ENCODE data around the gene COPZ2.
"Not testable (repeated sequence)": the region's sequence is repeated elsewhere in the genome, so short reads cannot be mapped to it uniquely, and the experiment has no call there.

Gene COPZ2

GRCh38 chr17:48006936-48007709 is 30.5 kb downstream of the COPZ2 start:
- no peak for DNase-seq (ENCODE audit: low read depth, low spot score)

GRCh38 chr17:48004983-48005382 is 32.6 kb downstream of the COPZ2 start:
- DNase-seq (ENCODE audit: low read depth, low spot score), result no peak

GRCh38 chr17:48003417-48004151 is 34.0 kb downstream of the COPZ2 start:
- no peak for DNase-seq (ENCODE audit: low read depth, low spot score)

GRCh38 chr17:48002916-48003416 is 34.6 kb downstream of the COPZ2 start:
- no peak for DNase-seq (ENCODE audit: low read depth, low spot score)

- no peak for DNase-seq (ENCODE audit: low read depth, low spot score)
These were observed 35.2 kb downstream of the COPZ2 start for GRCh38 chr17:48002266-48002915.

GRCh38 chr17:48001657-48002056 is 35.9 kb downstream of the COPZ2 start:
- DNase-seq (ENCODE audit: low read depth, low spot score), result not testable (repeated sequence)

GRCh38 chr17:48001197-48001596 is 36.4 kb downstream of the COPZ2 start:
- no peak for DNase-seq (ENCODE audit: low read depth, low spot score)

- no peak for DNase-seq (ENCODE audit: low read depth, low spot score)
These were observed 38.0 kb downstream of the COPZ2 start for GRCh38 chr17:47999582-47999981.

GRCh38 chr17:47998044-47998443 is 39.6 kb downstream of the COPZ2 start:
- DNase-seq (ENCODE audit: low read depth, low spot score), result no peak

- no peak for DNase-seq (ENCODE audit: low read depth, low spot score)
These were observed 40.0 kb downstream of the COPZ2 start for GRCh38 chr17:47997586-47997985.

- no peak for DNase-seq (ENCODE audit: low read depth, low spot score)
These were observed 41.4 kb downstream of the COPZ2 start for GRCh38 chr17:47996201-47996600.

- no peak for DNase-seq (ENCODE audit: low read depth, low spot score)
These were observed 42.2 kb downstream of the COPZ2 start for GRCh38 chr17:47995241-47995935.

- no peak for DNase-seq (ENCODE audit: low read depth, low spot score)
These were observed 42.9 kb downstream of the COPZ2 start for GRCh38 chr17:47994724-47995123.

- no peak for DNase-seq (ENCODE audit: low read depth, low spot score)
These were observed 43.6 kb downstream of the COPZ2 start for GRCh38 chr17:47993964-47994363.

GRCh38 chr17:47993031-47993564 is 44.5 kb downstream of the COPZ2 start:
- no peak for DNase-seq (ENCODE audit: low read depth, low spot score)

GRCh38 chr17:47992216-47992615 is 45.4 kb downstream of the COPZ2 start:
- no peak for DNase-seq (ENCODE audit: low read depth, low spot score)

- no peak for DNase-seq (ENCODE audit: low read depth, low spot score)
These were observed 46.5 kb downstream of the COPZ2 start for GRCh38 chr17:47990962-47991731.

GRCh38 chr17:47989700-47990099 is 47.9 kb downstream of the COPZ2 start:
- DNase-seq (ENCODE audit: low read depth, low spot score), result no peak

GRCh38 chr17:47989159-47989558 is 48.4 kb downstream of the COPZ2 start:
- DNase-seq (ENCODE audit: low read depth, low spot score), result no peak

GRCh38 chr17:47988445-47988844 is 49.2 kb downstream of the COPZ2 start:
- not testable (repeated sequence) for DNase-seq (ENCODE audit: low read depth, low spot score)
